Lung (tissue), 12 donors: ENCODE measurements around the gene CTDSPL. TPM values are rescaled to one million over a fixed set of nuclear protein-coding genes. Genes with fewer than 3 reads are reported as not detected.

ENCODE experiments used
- ATAC-seq: fragments of 200-7000 bp; cut with Tn5 transposase; one replicate; pipeline ENCODE4 v1.9.1; 2020; ENCODE audit warnings: moderate number of reproducible peaks; ENCODE audit not compliant: insufficient read depth, low FRiP score
- DNase-seq, 3 donors: peaks; one replicate each; pipeline ENCODE4 v3.0.0-alpha.2; 2013 to 2017
- H3K27ac ChIP-seq, 2 donors: one replicate each; pipeline ENCODE4 v1.5.1; 2013; ENCODE audit warnings: mild to moderate bottlenecking in 2 of 2, moderate library complexity in 2 of 2, control low read depth in 1 of 2, inconsistent platforms in 1 of 2, low read depth in 1 of 2, low read length in 1 of 2
- H3K27me3 ChIP-seq, 3 donors: one replicate each; pipeline ENCODE4 v1.5.1; 2013; ENCODE audit warnings: low read length in 2 of 3; ENCODE audit not compliant: control insufficient read depth in 3 of 3, insufficient read depth in 3 of 3
- H3K36me3 ChIP-seq, 4 donors: one replicate each; pipeline ENCODE4 v1.5.1; 2013; ENCODE audit warnings: low read length in 4 of 4, mild to moderate bottlenecking in 1 of 4, moderate library complexity in 1 of 4; ENCODE audit not compliant: control insufficient read depth in 4 of 4, insufficient read depth in 4 of 4
- H3K4me1 ChIP-seq, 5 donors: one replicate each; pipeline ENCODE4 v1.5.1; 2013; ENCODE audit warnings: low read length in 5 of 5, mild to moderate bottlenecking in 2 of 5, moderate library complexity in 1 of 5; ENCODE audit not compliant: control insufficient read depth in 5 of 5, insufficient read depth in 5 of 5
- H3K4me3 ChIP-seq: one replicate; pipeline ENCODE4 v1.5.1; 2013; ENCODE audit warnings: mild to moderate bottlenecking, control low read depth, moderate library complexity
- H3K9ac ChIP-seq, 2 donors: one replicate each; pipeline ENCODE4 v1.5.1; 2013; ENCODE audit warnings: low read length in 2 of 2, control low read depth in 1 of 2; ENCODE audit not compliant: insufficient read depth in 1 of 2
- H3K9me3 ChIP-seq, 4 donors: one replicate each; pipeline ENCODE4 v1.5.1; 2013; ENCODE audit warnings: low read length in 3 of 4, mild to moderate bottlenecking in 1 of 4, moderate library complexity in 1 of 4; ENCODE audit not compliant: control insufficient read depth in 4 of 4, insufficient read depth in 3 of 4
- CTCF ChIP-seq: IDR thresholded peaks from 2 replicates; pipeline ENCODE4 v1.5.1; 2012; ENCODE audit warnings: mild to moderate bottlenecking; ENCODE audit errors: control extremely low read depth, extremely low read depth
- WGBS, 2 donors: extraction: QIAGEN DNeasy Blood & Tissue Kit; methylation state at CpG; one replicate each; pipeline ENCODE4 v1.1.7; 2013; 5-methylcytosine and 5-hydroxymethylcytosine counted together
- polyA plus RNA-seq, 2 donors: library from polyadenylated mRNA; stranded (reverse); fragments of 200-250 nt; gene quantifications; one replicate each; pipeline ENCODE4 v1.2.1, GENCODE V29; 2013
- total RNA-seq, 2 donors: library from RNA; depleted of rRNA in 1 of 2; stranded (reverse); fragments of >200 nt in 1 of 2; gene quantifications; one replicate each; pipeline ENCODE4 v1.2.1, GENCODE V29; 2014 to 2021
- donor health status: control.
- donor health status: control.
- donor health status: Bipolar disorder and iron deficiency.
- donor health status: healthy.
- donor health status: DM: yes; HTN: yes; CAD: no.

The CTDSPL gene
- total and polyA plus RNA-seq, 4 donors, result 12.5 to 79.1 (median 33.5) TPM

DNA sequence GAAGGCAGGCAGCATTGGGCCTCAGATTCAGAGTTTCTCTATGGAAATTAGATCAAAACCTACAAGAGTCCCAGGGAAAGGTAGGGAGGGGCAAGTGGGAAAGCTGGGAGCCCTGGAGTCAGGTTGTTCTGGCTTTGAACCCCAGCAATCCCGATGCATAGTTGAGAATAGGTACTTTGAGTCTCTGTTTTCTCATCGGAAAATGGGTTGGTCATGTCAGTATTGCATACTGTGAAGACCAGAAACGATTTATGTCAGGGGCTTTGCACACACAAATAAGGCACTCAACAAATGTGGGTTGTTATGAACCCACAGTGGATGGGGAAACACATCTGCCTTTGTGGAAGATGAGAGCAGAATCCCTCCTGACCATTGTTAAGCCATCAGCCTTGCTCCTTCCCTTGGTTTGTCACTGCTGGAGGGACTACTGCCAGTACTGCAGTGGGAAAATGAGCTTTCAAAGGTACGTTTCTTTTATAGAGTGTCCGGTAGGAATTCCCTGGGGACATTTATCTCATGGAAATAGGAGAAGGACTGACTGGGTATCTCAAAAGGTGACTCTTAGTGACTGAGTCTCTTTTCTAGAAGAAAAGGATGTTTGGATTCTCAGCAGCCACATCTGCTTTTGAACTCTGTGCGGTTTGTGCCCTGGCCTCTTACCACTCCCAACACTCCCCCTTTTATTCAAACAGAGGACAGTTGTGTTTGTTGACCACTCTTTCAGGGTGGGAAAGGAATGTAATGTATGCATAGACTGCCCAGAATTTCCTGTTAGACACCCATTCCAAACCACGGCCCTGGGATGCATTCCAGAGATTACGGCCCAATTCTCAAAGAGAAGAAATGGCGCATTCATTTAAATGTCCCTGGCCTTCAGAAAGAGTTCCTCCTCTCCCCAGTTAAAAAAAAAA is 74.3 kb downstream of the CTDSPL start:
- Histone ChIP-seq H3K9ac (peak overlapping the region in 1 of 2 donors; percentile 51), H3K9me3 (no peaks in the 10 kb centered on the region), H3K4me1 (peaks cover 16 to 67% (median 37%) of the 10 kb centered on the region in 5 donors), H3K27me3 (no peaks in the 10 kb centered on the region), H3K27ac (peak overlapping the region; percentile 49 to 90), H3K36me3 (peaks cover 0 to under 1% (median 0%) of the 10 kb centered on the region in 4 donors), H3K4me3 (no peak overlapping the region)
- DNase-seq, result peak; percentile 70 to 75 (median 74)
- peak; percentile 75 for ATAC-seq
- WGBS, 2 donors, result 50 to 55% methylated on average over 9 of the region's 9 CpGs
- TF ChIP-seq CTCF, result no peak

GRCh38 chr3:37937156-37937555 is 75.5 kb downstream of the CTDSPL start:
- TF ChIP-seq CTCF, result no peak
- no peaks in the 10 kb centered on the region for H3K9me3 ChIP-seq
- no peak for ATAC-seq
- H3K4me3 ChIP-seq, result no peak overlapping the region
- no peak for DNase-seq
- no peaks in the 10 kb centered on the region for H3K27me3 ChIP-seq
- H3K9ac ChIP-seq, result no peak overlapping the region
- peak overlapping the region in 1 of 2 donors; percentile 17 for H3K27ac ChIP-seq
- H3K36me3 ChIP-seq, result peaks cover 0 to 2% (median 0%) of the 10 kb centered on the region in 4 donors
- 83 to 93% methylated on average over 6 of the region's 6 CpGs for WGBS, 2 donors
- H3K4me1 ChIP-seq, result peaks cover 20 to 67% (median 45%) of the 10 kb centered on the region in 5 donors

DNA sequence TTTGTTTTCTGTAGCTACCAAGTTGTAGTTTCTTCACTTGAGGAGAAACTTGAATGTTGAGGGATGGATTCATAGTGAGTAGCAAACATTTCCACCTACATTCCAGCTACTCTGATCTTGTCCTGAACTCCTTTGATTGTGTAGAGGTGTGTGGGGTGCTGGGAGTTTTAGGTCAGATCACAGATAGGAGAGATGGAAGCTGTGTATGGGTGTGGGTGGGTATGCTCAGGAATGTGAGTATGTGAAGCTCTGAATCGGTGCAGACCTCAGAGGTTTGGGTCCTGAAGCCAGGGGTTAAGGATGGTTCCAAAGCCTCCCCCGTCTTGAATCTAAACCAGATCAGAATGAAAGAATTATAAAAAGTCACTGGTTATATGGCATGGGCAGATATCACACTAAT is 76.3 kb downstream of the CTDSPL start:
- ATAC-seq (no peak), DNase-seq (no peak)
- Histone ChIP-seq H3K36me3 (peaks cover 0 to 2% (median 0%) of the 10 kb centered on the region in 4 donors), H3K4me3 (no peak overlapping the region), H3K27me3 (no peaks in the 10 kb centered on the region), H3K9me3 (no peaks in the 10 kb centered on the region), H3K4me1 (peaks cover 20 to 72% (median 52%) of the 10 kb centered on the region in 5 donors), H3K27ac (no peak overlapping the region), H3K9ac (no peak overlapping the region)
- 83 to 88% methylated on average over 2 of the region's 2 CpGs for WGBS, 2 donors
- TF ChIP-seq CTCF, result no peak
